Astrocyte of the spinal cord (primary cell): Measurements from ENCODE around the gene BTBD2.

Source experiments
- DNase-seq: peaks from one replicate; pipeline ENCODE4 v3.0.0; 2011; ENCODE audit warnings: low read depth, low spot score
- H3K4me3 ChIP-seq: 2 replicates; pipeline ENCODE4 v1.5.1; 2011; ENCODE audit warnings: low read depth, mild to moderate bottlenecking, low read length, moderate library complexity
- in situ Hi-C: cut with HindIII; loops from 2 replicates; pipeline ENCODE4 v1.10.0; 2017; ENCODE audit warnings: low sequenced_read_pairs
- TF ChIP-seq, protein P1 (sequence below): IDR thresholded peaks from 2 replicates; pipeline ENCODE4 v1.5.1; 2012; ENCODE audit warnings: low read depth, mild to moderate bottlenecking, low read length, inconsistent platforms

Gene BTBD2

GRCh38 chr19:2056837-2057192 lies 41.3 kb upstream of the BTBD2 start:
- DNase-seq = no peak
- H3K4me3 ChIP-seq = no peak overlapping the region
- TF ChIP-seq, protein P1, sequence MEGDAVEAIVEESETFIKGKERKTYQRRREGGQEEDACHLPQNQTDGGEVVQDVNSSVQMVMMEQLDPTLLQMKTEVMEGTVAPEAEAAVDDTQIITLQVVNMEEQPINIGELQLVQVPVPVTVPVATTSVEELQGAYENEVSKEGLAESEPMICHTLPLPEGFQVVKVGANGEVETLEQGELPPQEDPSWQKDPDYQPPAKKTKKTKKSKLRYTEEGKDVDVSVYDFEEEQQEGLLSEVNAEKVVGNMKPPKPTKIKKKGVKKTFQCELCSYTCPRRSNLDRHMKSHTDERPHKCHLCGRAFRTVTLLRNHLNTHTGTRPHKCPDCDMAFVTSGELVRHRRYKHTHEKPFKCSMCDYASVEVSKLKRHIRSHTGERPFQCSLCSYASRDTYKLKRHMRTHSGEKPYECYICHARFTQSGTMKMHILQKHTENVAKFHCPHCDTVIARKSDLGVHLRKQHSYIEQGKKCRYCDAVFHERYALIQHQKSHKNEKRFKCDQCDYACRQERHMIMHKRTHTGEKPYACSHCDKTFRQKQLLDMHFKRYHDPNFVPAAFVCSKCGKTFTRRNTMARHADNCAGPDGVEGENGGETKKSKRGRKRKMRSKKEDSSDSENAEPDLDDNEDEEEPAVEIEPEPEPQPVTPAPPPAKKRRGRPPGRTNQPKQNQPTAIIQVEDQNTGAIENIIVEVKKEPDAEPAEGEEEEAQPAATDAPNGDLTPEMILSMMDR = no peak
- in situ Hi-C loops = no loop called here

DNA sequence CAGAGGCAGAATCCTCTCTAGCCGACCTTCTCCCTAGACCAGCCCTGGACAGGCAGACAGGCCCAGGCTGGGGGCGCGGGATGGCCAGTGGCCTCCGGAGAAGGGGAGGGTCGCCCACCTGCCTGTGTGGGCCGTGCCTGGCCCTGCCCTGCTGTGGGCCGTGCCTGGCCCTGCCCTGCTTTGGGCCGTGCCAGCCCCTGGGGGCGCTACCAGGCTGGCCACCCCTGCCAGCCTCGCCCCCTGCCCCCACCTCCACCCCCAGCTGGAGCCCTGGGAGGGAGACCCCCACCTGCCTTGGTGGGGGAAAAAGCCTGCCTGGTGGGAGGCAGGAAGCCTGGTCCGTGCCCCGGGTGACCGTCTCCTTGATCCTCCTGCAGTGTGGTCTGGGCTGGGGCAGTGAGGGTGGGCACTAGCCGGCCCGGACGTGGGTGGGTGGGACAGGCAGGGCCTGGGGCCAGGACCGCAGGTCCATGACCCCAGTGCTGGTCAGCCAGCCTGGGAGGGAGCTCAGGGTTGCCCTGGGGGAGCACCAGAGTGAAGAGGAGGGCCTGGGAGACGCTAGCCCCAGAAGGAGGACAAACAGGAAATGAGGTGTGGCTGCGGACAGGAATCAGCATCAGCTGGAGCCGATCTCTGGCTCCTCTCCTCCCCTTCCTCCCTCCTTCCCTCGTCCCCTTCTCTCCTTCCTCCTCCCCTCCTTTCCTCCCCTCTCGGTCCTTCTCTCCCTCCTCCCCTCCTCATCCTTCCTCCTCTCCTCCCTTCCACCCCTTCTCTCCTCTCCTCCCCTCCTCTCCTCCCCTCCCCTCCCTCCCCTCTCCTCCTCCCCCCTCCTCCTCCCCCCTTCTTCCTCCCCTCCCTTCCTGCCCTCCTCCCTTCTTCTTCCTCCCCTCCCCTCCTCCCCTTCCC lies 40.7 kb upstream of the BTBD2 start:
- DNase-seq = peak; percentile 67
- H3K4me3 ChIP-seq = no peak overlapping the region
- in situ Hi-C loops = no loop called here
- TF ChIP-seq, protein P1 = no peak

DNA sequence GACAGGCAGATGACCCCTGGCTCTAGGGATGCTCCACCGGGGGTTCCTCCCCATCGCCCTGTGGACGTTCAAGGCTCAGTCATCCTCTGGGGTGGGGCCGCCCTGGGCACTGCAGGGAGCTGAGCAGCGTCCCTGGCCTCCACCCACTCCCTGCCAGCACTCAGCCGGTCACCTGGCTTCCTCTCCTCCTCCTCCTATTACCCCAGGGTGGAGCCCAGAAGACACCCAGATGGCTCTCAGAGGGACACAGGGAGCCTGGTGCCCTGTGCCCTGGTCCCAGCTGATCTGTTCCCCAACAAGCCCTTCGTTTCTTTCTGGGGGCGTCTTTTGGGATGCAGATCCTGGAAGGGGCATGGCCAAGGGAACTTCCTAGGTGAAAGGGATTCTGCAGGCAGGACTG lies 39.2 kb upstream of the BTBD2 start:
- in situ Hi-C loops = no loop called here
- no peak overlapping the region for H3K4me3 ChIP-seq
- no peak for DNase-seq
- TF ChIP-seq, protein P1 = no peak

DNA sequence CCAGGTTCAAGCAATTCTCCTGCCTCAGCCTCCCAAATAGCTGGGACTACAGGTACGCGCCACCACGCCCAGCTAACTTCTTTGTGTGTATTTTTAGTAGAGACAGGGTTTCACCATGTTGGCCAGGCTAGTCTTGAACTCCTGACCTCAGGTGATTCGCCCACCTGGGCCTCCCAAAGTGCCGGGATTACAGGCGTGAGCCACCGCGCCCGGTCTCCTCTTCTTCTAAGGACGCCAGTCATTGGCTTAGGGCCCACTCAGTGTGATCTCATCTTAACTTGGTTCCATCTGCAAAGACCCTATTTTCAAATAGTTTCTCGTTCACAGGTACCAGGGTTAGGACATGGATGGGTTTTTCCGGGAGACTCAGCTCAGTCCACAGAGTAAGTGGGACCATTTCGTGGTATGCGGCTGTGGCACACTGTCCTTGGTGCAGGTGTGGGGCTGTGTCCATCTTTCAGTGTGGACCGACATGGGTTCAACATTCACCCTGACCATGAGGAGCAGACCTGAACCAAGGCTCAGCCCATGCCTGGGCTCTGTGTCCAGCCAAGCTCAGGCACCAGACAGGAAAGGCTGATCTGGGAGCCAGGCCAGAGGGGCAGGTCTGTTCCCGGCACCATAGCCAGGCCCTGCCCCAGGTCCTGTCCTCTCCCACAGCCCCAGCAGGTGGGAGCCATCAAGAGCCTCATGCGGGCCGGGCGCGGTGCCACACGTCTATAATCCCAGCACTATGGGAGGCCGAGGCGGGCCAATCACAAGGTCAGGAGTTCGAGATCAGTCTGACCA lies 38.3 kb upstream of the BTBD2 start:
- no peak overlapping the region for H3K4me3 ChIP-seq
- in situ Hi-C loops = no loop called here
- DNase-seq = no peak
- TF ChIP-seq, protein P1 = no peak

- no peak overlapping the region for H3K4me3 ChIP-seq
- TF ChIP-seq, protein P1 = no peak
- no peak for DNase-seq
- in situ Hi-C loops = no loop called here
These were observed 36.5 kb upstream of the BTBD2 start for GRCh38 chr19:2051773-2052704.
